Central memory CD8-positive, alpha-beta T cell (primary cell): ENCODE measurements around the gene SH3BP1.

Source experiments
- ATAC-seq: fragments of 150-1000 bp; cut with Tn5 transposase; replicated peaks from 2 replicates; pipeline ENCODE4 v1.10.0; 2022; ENCODE audit warnings: mild to moderate bottlenecking, moderate FRiP score, moderate number of reproducible peaks; ENCODE audit not compliant: poor library complexity, severe bottlenecking; ENCODE audit errors: extremely low read depth
- DNase-seq, 2 donors: peaks; one replicate each; pipeline ENCODE4 v3.0.0; 2021; ENCODE audit warnings: low spot score in 2 of 2
- H3K27ac Mint-ChIP-seq: one replicate; pipeline ENCODE4 v1.8.0; 2022; ENCODE audit warnings: low read depth, mild to moderate bottlenecking, moderate library complexity, mixed read lengths
- H3K27me3 Mint-ChIP-seq: one replicate; pipeline ENCODE4 v1.8.0; 2022; ENCODE audit warnings: mixed read lengths
- H3K36me3 Mint-ChIP-seq: one replicate; pipeline ENCODE4 v1.8.0; 2022; ENCODE audit warnings: mild to moderate bottlenecking, moderate library complexity, mixed read lengths; ENCODE audit not compliant: insufficient read depth
- H3K4me1 Mint-ChIP-seq: one replicate; pipeline ENCODE4 v1.8.0; 2022; ENCODE audit warnings: mixed read lengths
- H3K4me3 Mint-ChIP-seq: one replicate; pipeline ENCODE4 v1.8.0; 2022; ENCODE audit warnings: mild to moderate bottlenecking, moderate library complexity, mixed read lengths
- H3K9me3 Mint-ChIP-seq: one replicate; pipeline ENCODE4 v1.8.0; 2022; ENCODE audit warnings: mixed read lengths

Gene SH3BP1

GRCh38 chr22:37703906-37704305 is 64.4 kb downstream of the SH3BP1 start:
- Mint-ChIP-seq H3K4me3 (no peak overlapping the region), H3K36me3 (peaks cover 2% of the 10 kb centered on the region), H3K27ac (no peak overlapping the region), H3K4me1 (no peaks in the 10 kb centered on the region), H3K27me3 (no peaks in the 10 kb centered on the region), H3K9me3 (no peaks in the 10 kb centered on the region)
- no peak for DNase-seq
- no peak for ATAC-seq

GRCh38 chr22:37704645-37705044 is 65.2 kb downstream of the SH3BP1 start:
- no peak for ATAC-seq
- no peak overlapping the region for H3K27ac Mint-ChIP-seq
- DNase-seq, result no peak
- H3K36me3 Mint-ChIP-seq, result no peaks in the 10 kb centered on the region
- no peaks in the 10 kb centered on the region for H3K27me3 Mint-ChIP-seq
- H3K4me3 Mint-ChIP-seq, result no peak overlapping the region
- no peaks in the 10 kb centered on the region for H3K4me1 Mint-ChIP-seq
- H3K9me3 Mint-ChIP-seq, result no peaks in the 10 kb centered on the region

- Mint-ChIP-seq H3K27ac (no peak overlapping the region), H3K27me3 (no peaks in the 10 kb centered on the region), H3K4me1 (no peaks in the 10 kb centered on the region), H3K9me3 (no peaks in the 10 kb centered on the region), H3K36me3 (no peaks in the 10 kb centered on the region), H3K4me3 (no peak overlapping the region)
- ATAC-seq (no peak), DNase-seq (no peak)
Observed at GRCh38 chr22:37705205-37705604, 65.7 kb downstream of the SH3BP1 start.
